GDM1 (cell line): ENCODE data around the gene FHDC1.
A peak's percentile ranks its signal among the peaks of the same experiment; 100 is the strongest.

Source experiments
- DNase-seq: peaks from one replicate; lab custom pipeline; 2025; lab: John Stamatoyannopoulos, UW

Gene FHDC1

DNA sequence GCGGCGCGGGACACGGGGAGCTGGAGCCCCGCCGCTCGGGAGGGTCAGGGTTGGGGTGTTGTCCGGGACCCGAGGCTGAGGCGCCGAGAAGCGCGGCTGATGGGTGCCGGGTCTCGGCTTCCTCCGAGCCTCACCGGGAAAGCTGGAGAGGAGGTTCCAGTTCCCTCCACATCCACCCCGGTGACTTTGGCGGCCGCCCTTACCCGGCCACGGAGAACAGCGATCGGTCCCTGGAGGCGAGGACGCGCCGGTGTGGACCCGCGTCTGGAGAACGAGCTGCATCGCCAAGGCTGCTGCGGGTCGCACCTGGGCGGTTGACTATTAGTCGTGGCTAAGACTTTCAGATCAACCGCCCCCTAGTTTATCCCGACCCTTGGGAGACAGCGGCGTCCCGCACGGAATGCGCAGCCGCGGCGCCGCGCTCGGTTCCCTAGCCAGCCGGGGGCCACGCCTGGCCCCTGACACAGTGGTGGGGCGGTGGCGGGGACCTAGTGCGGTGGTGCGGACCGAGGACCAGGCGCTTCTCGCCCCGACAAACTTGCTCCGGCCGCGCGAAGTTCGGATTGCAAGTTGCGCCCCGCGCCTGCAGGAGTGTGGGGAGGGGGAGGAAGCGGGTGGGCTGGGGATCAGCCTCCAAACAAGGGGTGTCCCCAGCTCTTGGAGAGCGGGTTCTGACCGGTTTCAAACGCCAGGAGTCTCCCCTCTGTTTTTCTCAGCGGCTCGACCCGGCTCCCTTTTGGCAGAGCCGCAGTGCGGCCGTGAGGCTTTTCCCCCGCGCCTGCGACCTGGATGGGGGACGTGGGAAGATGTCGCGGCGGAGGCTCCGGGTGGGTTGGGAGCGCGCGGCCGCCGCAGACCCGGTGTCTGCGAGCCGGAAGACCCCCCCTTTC lies 568 bp downstream of the FHDC1 start:
- DNase-seq, result no peak

DNA sequence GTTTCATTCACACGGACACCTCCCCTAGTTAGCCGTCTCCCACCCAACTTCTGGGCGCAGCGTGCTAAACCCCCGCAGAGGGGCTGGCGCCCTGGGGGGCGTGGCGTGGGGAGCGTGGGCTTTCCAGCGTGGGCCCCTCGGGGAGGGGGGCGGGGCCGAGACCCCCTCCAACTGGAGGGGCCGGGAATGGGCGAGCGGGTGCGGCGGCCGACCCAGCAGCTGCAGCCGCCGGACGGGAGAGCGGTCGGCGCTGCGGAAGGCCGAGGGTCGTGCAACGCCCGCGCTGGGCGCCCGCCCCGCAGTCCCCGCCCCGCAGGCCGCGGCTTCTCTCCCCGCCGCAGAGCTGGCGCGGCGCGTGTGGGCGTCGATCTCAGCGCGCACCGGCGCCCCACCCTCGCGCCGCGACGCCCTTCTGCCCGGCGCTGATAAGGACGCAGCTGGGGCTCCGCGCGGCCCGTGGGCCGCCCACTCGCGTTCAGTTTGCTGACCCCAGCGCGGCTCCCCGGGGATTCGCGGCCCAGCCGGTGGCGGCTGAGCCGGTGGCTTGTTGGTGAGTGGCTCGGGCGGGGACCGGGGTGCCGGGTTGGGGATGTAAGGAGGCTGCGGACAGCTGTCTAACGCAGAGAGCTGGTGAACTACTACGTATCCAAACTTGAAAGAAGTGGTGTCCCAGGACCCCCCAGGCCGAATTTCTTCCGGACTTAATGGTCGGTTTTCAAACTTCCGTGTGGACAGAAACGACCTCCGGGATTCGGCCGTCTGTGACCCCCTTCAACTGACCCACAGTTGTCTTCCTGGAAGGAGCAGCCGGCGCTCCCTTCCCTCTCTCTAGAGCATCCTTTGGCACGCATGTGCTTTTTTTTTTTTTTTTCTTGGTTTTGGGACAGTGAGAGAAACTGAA lies 1.5 kb downstream of the FHDC1 start:
- peak; percentile 9 for DNase-seq

DNA sequence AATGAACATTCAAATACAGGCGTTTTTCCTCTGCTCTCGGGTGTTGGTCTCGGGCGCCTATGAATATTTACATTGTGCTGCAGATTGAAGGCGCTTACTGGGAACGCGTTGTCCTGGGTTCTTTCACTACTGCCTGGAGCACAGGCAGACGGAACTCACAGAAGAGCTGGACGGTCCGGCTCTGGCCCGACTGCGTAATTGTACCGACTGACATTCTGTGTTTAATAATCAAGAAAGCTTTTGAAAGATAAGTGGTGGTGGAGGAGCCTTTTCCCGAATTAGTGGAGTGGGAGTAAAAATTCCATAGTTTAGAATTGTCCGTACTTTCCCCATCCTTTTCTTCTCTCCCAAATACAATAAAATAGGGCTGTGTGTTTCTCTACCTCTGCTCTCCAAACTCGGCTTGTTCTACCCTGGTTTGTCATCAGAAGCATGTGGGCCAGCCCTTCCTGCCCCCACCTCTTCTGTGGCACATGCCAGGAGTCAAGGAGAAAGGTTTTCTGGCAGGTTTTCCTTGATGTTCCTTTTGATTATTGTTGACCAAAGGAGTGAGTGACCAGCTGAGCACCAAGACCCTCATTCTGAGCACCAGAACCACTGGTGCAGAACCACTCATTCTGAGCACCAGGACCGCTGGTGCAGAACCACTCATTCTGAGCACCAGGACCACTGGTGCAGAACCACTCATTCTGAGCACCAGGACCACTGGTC lies 2.3 kb downstream of the FHDC1 start:
- no peak for DNase-seq

DNA sequence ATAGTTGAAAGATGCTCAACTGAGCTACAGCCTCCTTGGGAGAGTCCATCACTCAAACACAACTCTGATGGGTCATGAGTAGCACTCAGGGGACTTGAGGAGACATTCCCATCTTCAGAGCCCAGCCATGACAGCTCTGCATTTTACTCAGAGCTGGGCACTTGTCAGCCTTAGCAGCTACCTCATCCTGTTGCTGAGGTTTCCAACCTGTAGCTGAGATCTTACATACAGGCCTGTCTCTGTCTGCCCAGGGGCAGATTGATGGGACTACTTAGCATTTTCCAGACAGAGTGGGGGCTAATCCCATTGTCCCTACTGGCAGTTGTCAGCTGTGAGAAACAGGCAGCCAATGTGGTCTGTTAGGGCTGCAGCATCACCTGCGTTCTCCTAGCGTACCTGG lies 3.5 kb downstream of the FHDC1 start:
- DNase-seq, result no peak

DNA sequence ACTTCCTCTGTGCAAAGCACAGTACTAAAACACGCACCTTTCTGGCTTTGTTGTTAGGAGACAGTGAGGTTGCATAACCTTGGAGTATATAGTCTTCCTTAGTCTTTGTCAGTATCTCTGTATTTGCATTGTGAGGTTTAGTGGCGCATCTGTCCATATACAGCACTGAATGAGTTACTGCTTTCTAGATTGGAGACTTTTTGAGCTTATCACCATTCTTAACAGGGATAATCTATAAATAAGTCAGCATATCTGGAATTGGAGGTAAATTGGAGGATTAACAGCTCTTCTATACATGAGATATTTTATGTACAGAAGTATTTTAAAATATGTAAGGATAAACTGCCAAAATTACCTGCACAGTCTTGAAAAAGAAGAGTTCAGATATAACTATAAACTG lies 4.3 kb downstream of the FHDC1 start:
- no peak for DNase-seq

DNA sequence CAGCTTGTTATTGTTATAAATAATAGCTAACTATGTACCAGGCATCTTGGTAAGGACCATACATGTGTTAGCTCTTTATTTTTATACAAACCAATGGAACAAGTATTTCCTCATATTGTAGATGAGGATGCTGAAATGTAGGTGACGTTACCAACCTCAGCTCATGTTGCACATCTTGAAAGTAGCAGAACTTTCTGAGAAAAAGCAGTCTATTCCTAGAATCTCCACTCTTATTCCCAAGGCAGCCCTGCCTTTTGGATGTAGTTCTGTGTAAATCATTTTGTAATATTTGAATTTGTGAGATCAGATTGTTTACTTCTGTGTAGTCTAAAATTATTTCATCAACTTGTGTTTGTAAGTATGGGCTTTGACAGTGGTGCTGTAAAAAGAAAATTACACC lies 5.3 kb downstream of the FHDC1 start:
- no peak for DNase-seq

DNA sequence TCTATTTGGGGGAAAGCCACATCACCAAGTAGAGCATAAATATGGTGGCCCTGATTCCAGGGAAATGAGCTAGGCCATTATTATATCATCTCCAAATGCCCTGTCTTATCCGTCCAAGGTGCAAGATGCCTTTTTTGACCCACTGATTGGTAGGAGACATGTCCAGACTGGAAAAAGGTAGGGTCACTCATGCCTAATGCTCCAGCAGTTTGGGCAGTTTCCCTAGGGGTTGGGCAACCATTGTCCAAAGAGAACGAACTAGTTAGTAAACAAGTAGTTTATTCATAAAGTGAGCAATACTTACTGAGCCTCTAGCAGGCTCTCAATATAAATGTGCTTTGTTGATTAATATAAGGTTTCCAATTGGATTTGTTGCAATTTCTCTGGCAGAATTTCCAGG lies 6.2 kb downstream of the FHDC1 start:
- no peak for DNase-seq

DNA sequence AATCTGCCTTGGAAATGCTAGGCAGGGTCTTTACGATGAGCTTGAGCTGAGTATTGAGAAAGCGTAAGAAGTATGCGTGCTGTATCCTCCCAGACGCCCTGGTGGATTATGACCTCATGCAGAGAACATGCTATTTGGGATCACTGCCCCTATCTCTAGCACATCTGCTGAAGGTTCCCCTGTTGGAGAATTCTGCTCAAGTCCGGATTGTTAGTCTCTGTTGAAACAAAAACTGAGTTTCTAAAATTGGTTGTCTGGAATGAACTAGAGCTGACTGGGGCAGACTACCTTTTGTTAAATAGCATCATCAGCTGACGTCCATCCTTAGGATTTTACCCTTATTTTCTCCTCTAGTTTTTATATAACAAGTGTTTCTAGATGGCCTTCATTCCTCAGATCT lies 7.5 kb downstream of the FHDC1 start:
- no peak for DNase-seq

DNA sequence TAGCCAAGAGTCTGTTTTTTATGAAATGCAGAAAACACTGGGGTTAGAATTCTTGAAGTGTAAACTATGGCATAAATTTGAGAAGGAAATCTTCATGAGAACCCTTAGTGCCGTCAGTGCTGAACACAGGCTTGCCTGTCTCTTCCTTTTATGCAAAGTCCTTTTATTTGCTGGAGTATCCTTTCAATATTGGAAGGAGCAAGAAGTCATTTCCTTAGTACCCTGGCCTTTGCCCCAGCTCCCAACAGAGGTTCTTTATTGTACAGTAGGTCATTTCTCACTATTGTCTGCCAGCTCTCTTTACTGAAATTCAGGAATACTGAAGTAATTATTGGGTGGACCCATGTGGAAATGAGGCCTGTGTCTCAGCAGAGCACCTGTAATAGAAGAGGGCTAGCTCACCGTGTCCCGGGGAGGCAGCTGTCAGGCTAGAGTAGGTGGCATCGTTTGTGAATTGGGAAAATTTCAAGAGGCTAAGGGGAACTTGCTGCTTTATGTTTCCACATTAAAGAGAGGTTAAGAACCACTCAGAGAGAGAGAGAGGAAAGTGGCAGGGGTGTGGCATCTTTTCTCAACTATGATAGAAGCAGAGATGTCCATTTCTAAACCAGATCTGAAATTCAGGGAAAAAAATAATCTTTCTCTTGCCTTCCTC lies 8.7 kb downstream of the FHDC1 start:
- no peak for DNase-seq

DNA sequence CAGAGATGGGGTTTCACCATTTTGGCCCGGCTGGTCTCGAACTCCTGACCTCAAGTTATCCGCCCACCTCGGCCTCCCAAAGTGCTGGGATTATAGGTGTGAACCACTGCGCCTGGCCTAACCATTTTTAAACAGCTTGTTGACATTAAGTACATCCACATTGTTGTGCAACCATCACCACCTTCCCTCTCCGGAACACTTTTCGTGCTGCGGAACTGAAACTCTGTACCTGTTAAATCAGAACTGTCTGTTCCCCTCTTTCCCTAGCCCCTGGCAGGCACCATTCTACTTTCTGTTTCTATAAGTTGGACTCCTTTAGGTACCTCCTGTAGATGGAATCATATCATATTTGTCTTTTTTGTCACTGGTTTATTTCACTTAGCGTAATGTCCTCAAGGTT lies 9.5 kb downstream of the FHDC1 start:
- DNase-seq, result no peak

DNA sequence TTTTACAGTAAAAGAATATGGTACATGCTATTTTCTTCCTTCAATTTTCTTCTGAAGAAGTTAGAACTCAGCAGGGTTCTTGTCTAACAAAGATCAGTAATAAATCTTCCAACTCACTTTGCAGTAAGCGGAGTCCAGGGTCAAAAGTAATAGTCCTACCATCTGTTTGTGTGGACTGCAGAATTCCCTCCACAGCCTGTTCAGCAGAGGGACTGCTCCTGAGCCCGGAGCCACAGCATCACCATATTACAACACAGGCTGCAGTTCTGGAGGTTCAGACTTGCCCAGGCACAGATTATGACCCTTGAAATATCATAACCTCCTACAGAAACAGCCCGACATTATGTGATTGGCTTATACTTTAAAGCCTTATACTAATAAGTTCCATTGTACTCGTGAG lies 10.3 kb downstream of the FHDC1 start:
- no peak for DNase-seq

DNA sequence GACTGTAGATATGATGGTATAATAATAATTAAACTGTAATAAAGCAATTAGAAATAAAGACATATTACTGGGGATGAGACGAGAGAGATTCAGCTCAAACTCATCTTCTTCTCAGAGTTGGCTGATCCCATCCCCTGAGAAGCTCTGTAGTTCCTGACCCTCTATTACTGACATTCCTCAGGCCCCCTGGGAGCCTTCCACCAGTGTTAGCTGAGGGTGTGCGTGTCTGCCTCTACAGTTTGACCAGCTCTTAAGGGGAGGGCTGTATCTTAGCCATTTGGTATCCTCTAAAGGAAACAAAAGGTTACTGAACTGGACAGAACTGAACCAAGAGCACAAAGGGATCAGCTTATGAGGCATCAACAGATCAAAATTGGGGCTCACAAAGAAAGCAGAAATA lies 11.2 kb downstream of the FHDC1 start:
- DNase-seq, result no peak

DNA sequence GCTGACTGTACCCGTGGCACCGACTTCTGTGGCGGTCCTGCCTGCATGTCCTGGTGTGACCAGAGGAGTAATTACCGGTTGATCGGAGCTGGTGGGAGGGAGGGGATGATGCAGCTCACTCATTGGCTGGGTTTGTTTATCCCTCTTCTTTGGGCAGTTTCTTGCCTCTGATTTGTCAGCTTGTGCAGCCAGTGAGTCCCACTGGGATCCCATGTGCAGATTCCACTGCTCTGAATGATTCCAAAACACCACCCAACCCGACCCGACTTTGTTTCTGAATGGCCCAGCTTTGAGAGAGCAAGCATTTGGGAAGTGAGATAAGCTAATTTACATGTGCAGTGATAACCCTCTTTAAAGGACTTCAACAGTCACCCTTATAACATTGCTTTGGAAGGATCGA lies 13.8 kb downstream of the FHDC1 start:
- DNase-seq, result no peak

DNA sequence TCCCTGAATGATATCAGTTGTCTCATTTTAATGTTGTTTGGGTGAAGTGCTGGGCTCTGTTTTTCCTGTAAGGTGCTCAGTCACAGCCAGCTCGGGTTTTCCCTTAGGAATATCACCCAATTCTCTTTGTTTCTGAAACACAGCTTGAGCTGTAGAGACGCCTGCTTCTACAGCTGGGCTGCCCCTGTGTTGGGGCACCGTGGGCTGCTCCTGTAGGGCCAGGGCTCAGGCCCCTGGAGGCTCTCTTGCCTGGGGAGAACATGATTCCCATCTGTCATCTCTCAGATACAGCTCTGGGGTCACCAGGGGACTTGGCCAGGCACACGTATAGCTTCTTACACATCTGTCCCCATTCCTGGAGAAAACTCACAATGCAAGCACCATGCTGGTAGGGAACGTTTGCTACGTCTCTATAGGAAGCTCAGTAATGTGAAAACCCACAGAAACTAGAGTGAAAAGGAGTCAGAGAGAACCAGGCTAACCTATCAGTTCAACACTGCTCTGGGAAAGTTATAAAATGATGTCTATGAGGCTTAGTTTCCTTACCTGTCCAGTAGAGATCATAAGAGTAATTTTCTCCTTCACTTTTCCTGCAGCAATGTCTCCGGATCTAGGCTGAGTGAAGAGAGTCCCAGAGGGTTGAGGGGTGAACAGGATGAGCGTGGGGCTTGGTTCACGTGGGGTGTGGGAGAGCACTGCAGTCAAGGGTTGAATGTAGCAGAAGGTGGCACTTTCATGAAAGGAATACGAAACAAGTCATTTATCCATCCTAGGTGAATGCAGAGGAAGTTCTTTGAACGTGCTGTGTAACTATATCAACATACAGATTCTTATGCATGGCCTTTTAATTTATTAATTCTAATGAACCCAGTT lies 14.5 kb downstream of the FHDC1 start:
- no peak for DNase-seq

DNA sequence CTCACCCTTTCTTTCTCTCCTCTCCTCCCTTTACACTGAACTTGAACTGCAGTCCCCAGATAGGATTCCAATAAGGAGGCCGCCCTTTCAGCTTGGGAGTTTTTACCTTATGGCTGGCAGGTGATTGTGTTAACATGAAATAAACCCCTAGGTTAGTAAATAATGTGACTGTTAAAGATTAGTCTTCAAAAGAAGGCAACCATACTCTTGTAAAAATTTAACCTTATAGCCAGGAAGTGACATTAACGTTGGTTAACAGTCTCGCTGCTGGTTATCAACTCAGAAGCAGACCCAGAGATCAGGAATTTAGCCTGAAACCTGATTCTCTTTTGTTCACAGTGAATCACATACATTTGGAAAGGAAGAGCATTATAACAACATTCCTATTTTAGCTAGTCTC lies 15.2 kb downstream of the FHDC1 start:
- DNase-seq, result no peak

DNA sequence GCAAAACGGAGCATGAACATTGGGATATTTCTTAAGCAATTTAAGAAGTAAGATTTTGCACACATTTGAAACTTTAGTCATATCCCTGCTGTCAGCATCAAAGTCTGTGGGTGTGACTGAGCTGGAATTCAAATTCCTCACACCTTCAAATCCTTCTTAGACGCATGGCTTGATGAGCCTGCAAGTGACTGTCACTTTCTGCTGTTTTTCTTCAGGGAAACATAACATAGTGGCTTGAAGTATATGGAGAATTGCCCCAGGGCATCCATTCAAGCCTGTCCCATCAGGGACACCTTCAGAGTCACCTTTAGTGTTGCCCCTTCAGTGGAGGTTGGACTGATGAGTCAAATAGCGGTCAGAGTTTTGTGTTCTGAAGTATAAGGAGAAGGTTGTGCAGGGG lies 17.4 kb downstream of the FHDC1 start:
- no peak for DNase-seq

DNA sequence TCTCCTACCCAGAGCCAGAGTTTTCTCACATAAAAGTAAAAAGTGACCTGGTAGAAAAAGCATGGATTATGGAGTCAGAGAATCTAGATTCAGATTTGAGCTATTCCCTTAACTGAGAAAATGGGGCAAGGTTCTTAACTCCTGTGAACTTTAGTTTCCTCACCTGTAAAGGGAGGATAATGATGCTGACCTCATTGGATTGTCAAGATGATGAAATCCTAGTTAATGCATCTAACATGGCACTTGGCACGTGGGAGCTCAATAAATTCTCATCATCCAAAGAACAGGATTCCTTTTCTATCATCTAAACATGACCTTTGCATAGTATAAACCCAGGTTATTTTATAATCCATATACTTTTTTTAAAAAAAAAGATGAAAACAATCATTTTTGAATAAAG lies 18.6 kb downstream of the FHDC1 start:
- no peak for DNase-seq

DNA sequence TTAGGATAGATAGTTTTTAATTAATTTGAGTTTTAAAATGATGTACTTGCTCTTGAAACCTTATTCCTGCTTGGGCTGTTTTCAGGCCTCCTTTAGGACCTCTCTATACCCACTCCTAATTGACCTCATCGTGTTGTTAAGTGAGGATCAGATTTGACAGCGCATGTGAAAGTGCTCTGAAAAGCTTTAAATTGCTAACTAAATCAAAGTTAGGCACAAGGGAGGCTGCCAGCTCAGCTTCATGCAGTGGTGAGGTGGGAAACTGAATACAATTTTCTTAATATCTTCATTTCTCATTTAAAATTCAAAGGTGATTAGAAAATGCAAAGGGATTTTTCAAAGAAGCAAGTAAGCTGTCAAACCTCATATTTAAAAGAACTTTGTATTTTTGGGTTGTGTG lies 20.0 kb downstream of the FHDC1 start:
- no peak for DNase-seq

DNA sequence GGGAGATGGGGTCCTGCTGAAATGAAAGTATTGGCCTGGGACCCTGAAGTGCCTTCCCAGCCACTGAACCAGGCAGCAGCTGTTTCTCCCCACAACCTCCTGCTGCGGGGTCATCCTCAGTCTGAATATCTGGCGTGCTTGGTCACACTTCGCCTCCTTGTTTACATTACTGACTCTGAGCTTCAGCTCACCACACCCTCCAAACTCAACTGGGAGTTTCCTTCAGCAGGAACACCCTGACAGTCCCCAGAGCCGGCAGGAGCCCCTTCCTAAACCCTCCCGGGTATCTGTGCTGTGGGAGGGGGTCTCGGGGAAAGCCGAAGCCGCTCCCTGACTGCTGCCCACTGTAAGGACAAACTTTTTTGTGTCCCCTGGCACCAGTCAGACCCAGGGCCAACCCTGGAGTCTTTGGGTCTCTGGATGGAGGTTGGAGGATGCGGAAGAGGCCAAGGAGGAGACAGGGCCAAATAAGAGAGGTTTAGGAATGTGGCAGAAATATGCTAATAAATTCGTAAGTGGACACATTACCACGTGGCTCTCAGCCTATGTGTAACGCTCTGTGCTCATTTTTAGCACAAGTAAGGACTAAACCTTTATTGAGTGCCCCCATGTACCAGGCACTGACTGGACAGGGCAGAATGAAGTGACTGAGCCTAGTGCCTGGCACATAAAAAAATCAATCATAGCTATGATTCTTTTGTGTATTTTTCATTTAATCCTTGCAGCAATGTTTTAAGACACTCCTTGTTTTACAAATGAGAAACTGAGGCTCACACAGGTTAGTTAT lies 20.7 kb downstream of the FHDC1 start:
- DNase-seq, result no peak
